GOT3 (cell line): ENCODE data around the gene MEFV.

Experiments used
- DNase-seq: peaks from one replicate; lab custom pipeline; 2025; ENCODE audit warnings: mixed read lengths; lab: John Stamatoyannopoulos, UW

MEFV gene

GRCh38 chr16:3268294-3268693 is 11.9 kb upstream of the MEFV start:
- DNase-seq: no peak

GRCh38 chr16:3266873-3267537 is 10.6 kb upstream of the MEFV start:
- no peak for DNase-seq

DNA sequence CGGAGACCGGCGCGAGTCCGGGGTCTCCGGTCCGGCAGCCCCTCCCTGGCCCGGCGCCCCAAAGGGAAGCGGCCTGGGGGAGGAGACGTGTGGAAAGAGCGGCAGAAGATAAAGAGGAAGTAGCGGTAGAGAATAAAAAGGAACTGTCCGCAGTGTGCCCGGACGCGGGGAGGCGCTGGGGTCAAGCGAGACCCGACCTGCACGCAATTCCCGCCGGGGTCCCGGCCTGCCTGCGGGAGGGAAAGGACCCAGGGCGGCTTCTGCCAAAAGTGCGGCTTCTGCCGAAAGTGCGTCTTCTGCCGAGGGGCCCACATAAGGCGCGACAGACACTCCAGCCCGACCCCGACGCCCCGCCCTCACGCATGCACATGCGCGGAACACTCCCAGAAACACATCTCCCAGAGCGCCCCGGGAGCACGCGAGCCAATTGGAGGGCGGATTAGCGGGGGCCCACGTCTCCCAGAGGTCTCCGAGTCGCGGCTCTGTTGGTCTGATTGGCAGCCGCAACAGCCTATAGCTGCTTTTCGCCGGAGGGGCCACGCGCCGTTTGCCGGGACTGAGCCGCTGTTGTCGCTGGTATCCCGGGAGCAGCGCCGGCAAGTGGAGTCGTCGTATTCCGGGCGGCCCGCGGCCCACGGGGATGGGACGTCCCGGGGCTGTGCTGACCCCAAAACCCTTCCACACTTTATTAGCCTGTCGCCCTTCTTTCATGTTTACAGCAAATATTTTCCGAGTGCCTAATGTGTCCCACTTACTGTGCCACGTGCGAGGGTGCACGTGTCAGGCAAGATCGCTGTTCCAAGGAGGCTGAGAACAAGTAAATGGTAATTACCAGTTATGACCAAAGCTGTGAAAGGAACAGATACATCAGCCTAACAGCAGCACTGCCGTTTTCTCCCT is 8.0 kb upstream of the MEFV start:
- DNase-seq: peak; percentile 93

GRCh38 chr16:3262517-3262916 is 6.1 kb upstream of the MEFV start:
- no peak for DNase-seq

GRCh38 chr16:3259836-3260235 is 3.4 kb upstream of the MEFV start:
- no peak for DNase-seq

GRCh38 chr16:3256866-3257465 is 533 bp upstream of the MEFV start:
- DNase-seq: no peak

DNA sequence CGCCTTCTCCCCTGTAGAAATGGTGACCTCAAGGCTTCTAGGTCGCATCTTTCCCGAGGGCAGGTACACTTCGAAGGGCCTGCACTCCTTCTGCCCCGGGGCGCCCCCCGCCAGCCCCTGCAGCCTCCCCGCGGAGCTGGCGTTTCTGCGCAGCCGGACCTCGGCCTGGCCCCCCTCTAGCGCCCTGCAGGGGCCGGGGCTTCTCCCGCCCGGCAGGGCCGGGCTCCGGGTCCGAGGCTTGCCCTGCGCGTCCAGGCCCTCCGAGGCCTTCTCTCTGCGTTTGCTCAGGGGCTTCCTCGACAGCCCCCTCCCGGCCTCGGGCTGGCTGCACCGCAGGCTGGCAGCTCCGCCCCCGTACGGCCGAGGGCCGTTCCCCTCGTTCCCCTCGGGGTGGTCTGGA is 2.1 kb downstream of the MEFV start:
- DNase-seq: no peak

- DNase-seq: no peak
Observed at GRCh38 chr16:3252967-3253366, 3.5 kb downstream of the MEFV start.

GRCh38 chr16:3249451-3249850 is 7.0 kb downstream of the MEFV start:
- DNase-seq: no peak

- no peak for DNase-seq
Observed at GRCh38 chr16:3249020-3249419, 7.4 kb downstream of the MEFV start.

DNA sequence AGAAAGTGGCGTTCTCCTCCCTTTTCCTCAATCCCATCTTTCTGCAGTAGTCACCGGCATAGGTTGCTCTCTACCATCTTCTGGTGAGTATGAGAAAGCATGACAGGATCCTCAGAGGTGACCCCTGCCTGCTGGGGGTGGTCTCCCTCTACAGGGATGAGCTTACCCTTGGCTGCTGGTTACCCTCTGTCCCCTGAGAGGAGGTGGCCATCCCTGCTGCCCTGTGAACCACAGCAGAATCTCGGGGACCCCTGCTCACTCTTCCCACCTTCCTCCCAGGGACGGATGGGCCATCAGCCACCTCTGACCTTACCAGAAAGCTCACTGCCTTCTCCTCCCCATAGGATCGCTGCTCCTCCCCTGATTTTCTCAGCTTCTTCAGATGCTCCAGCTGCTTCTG is 7.8 kb downstream of the MEFV start:
- no peak for DNase-seq

DNA sequence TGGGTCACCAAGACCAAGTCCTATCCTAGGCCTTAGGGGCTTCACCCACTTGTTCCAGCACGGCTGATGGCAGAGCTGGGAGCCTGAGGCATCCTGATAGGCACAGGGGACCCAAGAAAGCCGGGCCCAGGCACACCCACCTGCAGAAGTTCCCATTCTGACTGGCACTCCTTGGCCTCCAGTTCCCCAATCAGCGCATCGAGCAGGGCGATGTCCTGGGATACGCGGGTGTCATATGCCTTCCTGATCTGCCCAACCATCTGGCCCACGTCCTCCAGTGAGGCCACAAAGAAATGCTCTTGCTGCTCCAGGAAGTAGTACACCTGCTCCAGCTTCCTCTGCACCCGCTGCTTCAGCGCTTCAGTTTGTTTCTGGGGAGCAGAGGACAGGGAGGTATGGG is 9.6 kb downstream of the MEFV start:
- no peak for DNase-seq

- no peak for DNase-seq
Observed at GRCh38 chr16:3246002-3246401, 10.4 kb downstream of the MEFV start.

DNA sequence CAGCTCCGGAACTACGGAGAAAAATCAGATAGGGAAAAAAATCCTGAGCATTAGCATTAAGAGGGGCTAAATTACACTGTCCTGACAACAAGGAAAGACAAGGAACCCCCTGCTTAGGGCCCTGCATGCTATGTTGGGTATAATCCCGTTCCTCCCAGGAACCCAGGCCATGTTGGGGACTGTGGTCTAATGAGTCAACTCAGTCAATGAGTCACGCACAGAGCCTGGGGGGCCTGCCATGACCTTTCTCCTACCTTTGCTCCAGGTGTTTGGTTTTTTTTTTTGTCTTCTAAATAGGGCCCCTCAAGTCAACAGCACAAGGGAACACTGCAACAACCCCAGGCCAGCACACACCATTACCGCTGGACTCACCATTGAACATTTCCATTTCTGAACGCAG is 12.6 kb downstream of the MEFV start:
- no peak for DNase-seq

GRCh38 chr16:3242709-3243108 is 13.7 kb downstream of the MEFV start:
- DNase-seq: no peak

- DNase-seq: no peak
Observed at GRCh38 chr16:3241761-3242160, 14.7 kb downstream of the MEFV start.

GRCh38 chr16:3235856-3236669 is 20.4 kb downstream of the MEFV start:
- DNase-seq: no peak

- DNase-seq: peak; percentile 72
Observed at GRCh38 chr16:3234857-3235561, 21.4 kb downstream of the MEFV start, which contains the start of gene ZNF200. ZNF200 (minus strand) TSS chr16:3235158; CDS start chr16:3233755, 1,403 bp downstream.

DNA sequence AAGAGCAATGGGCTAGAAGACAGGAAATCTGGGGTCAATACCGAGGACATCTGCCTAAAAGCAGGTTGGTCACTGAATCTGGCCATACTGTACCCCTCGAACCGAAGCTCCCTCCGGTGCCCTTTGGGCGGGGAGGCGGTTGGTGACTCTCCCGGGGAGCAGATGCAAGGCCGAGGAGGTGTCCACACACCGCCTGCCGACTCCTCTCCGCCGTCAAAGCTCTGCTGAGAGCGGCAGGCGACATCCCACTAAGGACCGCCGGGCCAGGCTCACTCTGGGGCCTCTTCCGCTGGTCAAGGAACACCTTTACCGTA is 21.9 kb downstream of the MEFV start:
- no peak for DNase-seq

GRCh38 chr16:3223913-3224515 is 32.4 kb downstream of the MEFV start:
- DNase-seq: no peak

- no peak for DNase-seq
Observed at GRCh38 chr16:3220839-3221238, 35.6 kb downstream of the MEFV start.
